DOHH2 (cell line): Measurements from ENCODE around the gene TSHZ2.

ENCODE experiments used
- H3F3A ChIP-seq: fragments of 200-600 bp; sonication (generic), shearing (Covaris generic); 2 replicates; pipeline ENCODE4 v1.6.0; 2016; ENCODE audit warnings: antibody characterized with exemption, mild to moderate bottlenecking; ENCODE audit not compliant: control insufficient read depth, insufficient read depth
- H3K27ac ChIP-seq: fragments of 200-600 bp; sonication (generic); 2 replicates; pipeline ENCODE4 v1.5.1; 2014; ENCODE audit warnings: low read depth, mild to moderate bottlenecking, low read length, moderate library complexity
- H3K27me3 ChIP-seq: fragments of 200-600 bp; sonication (generic); 2 replicates; pipeline ENCODE4 v1.6.1; 2014; ENCODE audit warnings: mild to moderate bottlenecking, low read length, mixed read lengths; ENCODE audit not compliant: control insufficient read depth
- H3K36me3 ChIP-seq: fragments of 200-600 bp; sonication (generic); 2 replicates; pipeline ENCODE4 v1.6.1; 2014; ENCODE audit warnings: mild to moderate bottlenecking, low read length, moderate library complexity, mixed read lengths; ENCODE audit not compliant: control insufficient read depth
- H3K4me1 ChIP-seq: fragments of 200-600 bp; sonication (generic); 2 replicates; pipeline ENCODE4 v1.6.1; 2014; ENCODE audit warnings: mild to moderate bottlenecking, low read length, mixed read lengths; ENCODE audit not compliant: control insufficient read depth
- H3K4me2 ChIP-seq: fragments of 200-600 bp; sonication (generic); 2 replicates; pipeline ENCODE4 v1.6.0; 2014; ENCODE audit warnings: mild to moderate bottlenecking, low read length, moderate library complexity
- H3K4me3 ChIP-seq: fragments of 200-600 bp; sonication (generic); 2 replicates; pipeline ENCODE4 v1.5.1; 2014; ENCODE audit warnings: mild to moderate bottlenecking, low read length, mixed read lengths
- H3K79me2 ChIP-seq: fragments of 200-600 bp; sonication (generic); 2 replicates; pipeline ENCODE4 v1.6.1; 2014; ENCODE audit warnings: mild to moderate bottlenecking, low read length, mixed read lengths; ENCODE audit not compliant: control insufficient read depth
- H3K9me2 ChIP-seq: fragments of 200-600 bp; sonication (generic); replicated peaks from 2 replicates; pipeline ENCODE4 v1.6.1; 2014; ENCODE audit warnings: mild to moderate bottlenecking, low read length, mixed read lengths; ENCODE audit not compliant: control insufficient read depth
- H3K9me3 ChIP-seq: fragments of 200-600 bp; sonication (generic); 2 replicates; pipeline ENCODE4 v1.6.1; 2014; ENCODE audit warnings: antibody characterized with exemption, low read length, mixed read lengths; ENCODE audit not compliant: control insufficient read depth, insufficient read depth
- H4K20me1 ChIP-seq: fragments of 200-600 bp; sonication (generic); 2 replicates; pipeline ENCODE4 v1.6.0; 2014; ENCODE audit warnings: low read depth, mild to moderate bottlenecking, antibody characterized with exemption, low read length, moderate library complexity; ENCODE audit not compliant: control insufficient read depth, insufficient read depth
- CTCF ChIP-seq: fragments of 200-600 bp; sonication (generic); IDR thresholded peaks from one replicate; pipeline ENCODE4 v1.5.1; 2014; ENCODE audit warnings: antibody characterized with exemption, mild to moderate bottlenecking, low read depth, low read length; ENCODE audit not compliant: poor library complexity, severe bottlenecking
- EZH2phosphoT487 ChIP-seq: fragments of 200-600 bp; sonication (generic); IDR thresholded peaks from 2 replicates; pipeline ENCODE4 v1.6.1; 2017; ENCODE audit warnings: borderline replicate concordance, mild to moderate bottlenecking, antibody characterized with exemption, low read length, moderate library complexity, mixed read lengths

TSHZ2 gene

GRCh38 chr20:53426766-53427312, 454.7 kb downstream of the TSHZ2 start:
- H3F3A ChIP-seq, result no peaks in the 10 kb centered on the region

GRCh38 chr20:53427951-53428350, 455.8 kb downstream of the TSHZ2 start:
- TF ChIP-seq EZH2phosphoT487, result no peak
- Histone ChIP-seq H3K27me3 (peaks cover 4% of the 10 kb centered on the region), H4K20me1 (no peaks in the 10 kb centered on the region), H3K4me2 (no peak overlapping the region), H3F3A (no peaks in the 10 kb centered on the region), H3K9me2 (no peaks in the 10 kb centered on the region), H3K79me2 (no peaks in the 10 kb centered on the region), H3K36me3 (no peaks in the 10 kb centered on the region), H3K4me1 (no peaks in the 10 kb centered on the region), H3K4me3 (no peak overlapping the region), H3K9me3 (no peaks in the 10 kb centered on the region), H3K27ac (no peak overlapping the region)

More at GRCh38 chr20:53426766-53427312, 454.7 kb downstream of the TSHZ2 start:
- H3K27ac ChIP-seq, result no peak overlapping the region
- H3K27me3 ChIP-seq, result no peaks in the 10 kb centered on the region; the same call in 1 of the 2 replicates
- H3K4me1 ChIP-seq, result no peaks in the 10 kb centered on the region
- no peak overlapping the region for H3K4me2 ChIP-seq
- no peaks in the 10 kb centered on the region for H4K20me1 ChIP-seq
- H3K9me3 ChIP-seq, result no peaks in the 10 kb centered on the region
- TF ChIP-seq CTCF (no peak), EZH2phosphoT487 (no peak)
- no peaks in the 10 kb centered on the region for H3K9me2 ChIP-seq
- no peak overlapping the region for H3K4me3 ChIP-seq
- no peaks in the 10 kb centered on the region for H3K36me3 ChIP-seq
- H3K79me2 ChIP-seq, result no peaks in the 10 kb centered on the region

- Histone ChIP-seq H3F3A (no peaks in the 10 kb centered on the region), H3K9me3 (no peaks in the 10 kb centered on the region), H3K4me3 (no peak overlapping the region), H3K9me2 (no peaks in the 10 kb centered on the region), H3K4me1 (no peaks in the 10 kb centered on the region), H3K36me3 (no peaks in the 10 kb centered on the region), H3K79me2 (no peaks in the 10 kb centered on the region), H4K20me1 (no peaks in the 10 kb centered on the region), H3K27me3 (peaks cover 6% of the 10 kb centered on the region), H3K4me2 (no peak overlapping the region), H3K27ac (no peak overlapping the region)
- TF ChIP-seq CTCF (no peak), EZH2phosphoT487 (no peak)
Observed at GRCh38 chr20:53428588-53428987, 456.4 kb downstream of the TSHZ2 start.

- no peaks in the 10 kb centered on the region for H4K20me1 ChIP-seq
- no peaks in the 10 kb centered on the region for H3K36me3 ChIP-seq
- H3F3A ChIP-seq, result no peaks in the 10 kb centered on the region
- no peaks in the 10 kb centered on the region for H3K9me2 ChIP-seq
- no peaks in the 10 kb centered on the region for H3K9me3 ChIP-seq
- no peaks in the 10 kb centered on the region for H3K4me1 ChIP-seq
- no peak overlapping the region for H3K4me2 ChIP-seq
- no peak overlapping the region for H3K4me3 ChIP-seq
- peaks cover 6% of the 10 kb centered on the region for H3K27me3 ChIP-seq
- TF ChIP-seq CTCF, result no peak
- no peak for TF ChIP-seq EZH2phosphoT487
- no peaks in the 10 kb centered on the region for H3K79me2 ChIP-seq
- no peak overlapping the region for H3K27ac ChIP-seq
Observed at GRCh38 chr20:53428996-53429395, 456.8 kb downstream of the TSHZ2 start.
